Measurements from ENCODE around the gene RBMY1A1. TPM values are rescaled to one million over a fixed set of nuclear protein-coding genes. Genes with fewer than 3 reads are reported as not detected.
"Not testable (repeated sequence)": the region's sequence is repeated elsewhere in the genome, so short reads cannot be mapped to it uniquely, and the experiment has no call there.

The RBMY1A1 gene
- not detected for polyA plus RNA-seq (2012; ENCODE audit: insufficient read depth, insufficient read length, low read depth)

- not testable (repeated sequence) for DNase-seq; H3K27me3 ChIP-seq; H3K4me1 ChIP-seq; H3K4me3 ChIP-seq (ENCODE audit: low read depth, low read length); H3K36me3 ChIP-seq; H3K9me3 ChIP-seq
Observed at GRCh38 chrY:21534579-21534978, at the start of gene RBMY1A1. Gene RBMY1A1, plus strand, starts transcription at chrY:21534879. Its CDS starts 2,013 bp downstream, at chrY:21536892.

DNA sequence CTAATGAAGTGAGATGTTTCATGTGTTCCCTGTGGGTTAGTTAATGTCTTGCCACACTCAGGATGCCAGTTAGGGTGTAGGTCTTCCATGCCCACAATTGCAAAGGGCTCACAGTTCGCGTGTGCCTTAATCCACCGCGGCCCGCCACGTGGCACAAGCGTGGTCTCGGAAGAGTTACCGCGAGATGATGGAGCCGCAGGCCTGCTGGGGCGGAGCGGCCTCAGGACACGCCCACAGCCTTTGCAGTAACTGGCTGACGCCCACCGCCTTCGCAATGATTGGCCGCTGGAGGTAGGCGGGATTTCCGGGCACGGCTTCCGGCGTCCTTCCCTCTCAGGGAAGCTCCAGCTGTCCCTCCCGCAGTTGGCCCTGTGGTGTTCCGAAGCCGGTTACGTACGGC, 23.6 kb upstream of the RBMY1A1 start, which contains the start of gene RBMY1B:
TSS of gene RBMY1B (plus strand) at position 301 of the 400 bp plus-strand sequence. CDS start 2,013 bp downstream, outside the sequence.
- not testable (repeated sequence) for H3K4me1 ChIP-seq; DNase-seq; H3K4me3 ChIP-seq (ENCODE audit: low read depth, low read length); H3K27me3 ChIP-seq; H3K9me3 ChIP-seq; H3K36me3 ChIP-seq

- H3K9me3 ChIP-seq; H3K27me3 ChIP-seq; DNase-seq; H3K4me1 ChIP-seq; H3K36me3 ChIP-seq; H3K4me3 ChIP-seq (ENCODE audit: low read depth, low read length): not testable (repeated sequence)
Observed at GRCh38 chrY:21559316-21559984, 24.8 kb downstream of the RBMY1A1 start.

GRCh38 chrY:21585449-21585848, 50.8 kb downstream of the RBMY1A1 start:
- DNase-seq: no peak
- no peaks in the 10 kb centered on the region for H3K4me1 ChIP-seq

GRCh38 chrY:21586454-21586853, 51.8 kb downstream of the RBMY1A1 start:
- not testable (repeated sequence) for H3K36me3 ChIP-seq; H3K9me3 ChIP-seq; H3K27me3 ChIP-seq; DNase-seq; H3K4me3 ChIP-seq (ENCODE audit: low read depth, low read length); H3K4me1 ChIP-seq

More at GRCh38 chrY:21585449-21585848, 50.8 kb downstream of the RBMY1A1 start:
- Histone ChIP-seq H3K36me3 (no peaks in the 10 kb centered on the region), H3K4me3 (ENCODE audit: low read depth, low read length) (no peak overlapping the region), H3K9me3 (no peaks in the 10 kb centered on the region), H3K27me3 (no peaks in the 10 kb centered on the region)
- no peak for TF ChIP-seq CTCF (IDR thresholded peaks at IDR 0.05; ENCODE audit: low read depth, low read length)

DNA sequence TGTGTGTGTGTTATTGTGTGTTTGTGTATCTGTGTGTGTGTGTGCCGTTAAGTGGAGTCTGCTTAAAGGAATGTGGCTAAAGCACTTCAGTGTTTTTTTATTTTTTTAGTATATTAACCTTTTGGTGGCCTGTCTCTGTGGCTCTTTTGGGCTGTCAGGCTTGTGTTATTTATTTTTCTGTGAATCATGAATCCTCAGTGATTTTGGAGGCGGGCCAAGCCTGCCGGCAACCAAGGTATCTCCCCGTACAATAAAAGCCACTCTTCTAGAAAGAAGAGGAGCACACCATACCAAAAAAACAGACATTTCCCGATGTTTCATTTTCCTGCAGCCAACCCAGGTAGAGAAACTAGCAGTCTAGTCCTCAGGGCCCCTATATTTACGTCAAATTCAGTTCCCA, 57.4 kb downstream of the RBMY1A1 start:
- no peaks in the 10 kb centered on the region for H3K9me3 ChIP-seq
- no peak for DNase-seq
- no peak for TF ChIP-seq CTCF (IDR thresholded peaks at IDR 0.05; ENCODE audit: low read depth, low read length)
- no peaks in the 10 kb centered on the region for H3K36me3 ChIP-seq
- H3K27me3 ChIP-seq: no peaks in the 10 kb centered on the region
- H3K4me1 ChIP-seq: no peaks in the 10 kb centered on the region
- no peak overlapping the region for H3K4me3 ChIP-seq (ENCODE audit: low read depth, low read length)

DNA sequence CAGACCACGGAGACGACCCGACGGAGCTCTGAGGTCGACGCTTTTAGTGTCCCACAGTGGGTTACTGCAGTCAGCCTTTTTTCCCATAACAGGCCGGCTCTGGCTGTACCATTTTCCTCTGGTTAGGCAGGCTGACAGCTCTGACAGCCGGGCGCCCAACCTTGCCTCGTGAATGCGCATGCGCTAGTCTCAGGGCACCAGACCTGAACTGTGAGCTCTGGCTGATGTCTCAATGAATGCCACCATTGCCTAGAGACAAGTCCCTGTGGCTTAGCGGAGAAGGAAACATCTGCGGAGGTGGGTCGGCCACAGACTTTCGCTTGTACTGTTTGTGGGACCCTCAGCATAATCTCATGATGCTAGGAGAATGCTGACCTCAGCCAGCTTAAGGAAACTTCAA, 61.6 kb downstream of the RBMY1A1 start:
- not testable (repeated sequence) for DNase-seq; H3K27me3 ChIP-seq; H3K4me3 ChIP-seq (ENCODE audit: low read depth, low read length); H3K36me3 ChIP-seq; H3K4me1 ChIP-seq; H3K9me3 ChIP-seq

Data from BE2C (cell line).